GM19238 (cell line): ENCODE results near the gene GSN.
A peak's percentile ranks its signal among the peaks of the same experiment; 100 is the strongest.

Experiments
- DNase-seq: peaks from one replicate; pipeline ENCODE4 v3.0.0; 2011; ENCODE audit warnings: low spot score; ENCODE audit not compliant: insufficient read length

GSN gene

DNA sequence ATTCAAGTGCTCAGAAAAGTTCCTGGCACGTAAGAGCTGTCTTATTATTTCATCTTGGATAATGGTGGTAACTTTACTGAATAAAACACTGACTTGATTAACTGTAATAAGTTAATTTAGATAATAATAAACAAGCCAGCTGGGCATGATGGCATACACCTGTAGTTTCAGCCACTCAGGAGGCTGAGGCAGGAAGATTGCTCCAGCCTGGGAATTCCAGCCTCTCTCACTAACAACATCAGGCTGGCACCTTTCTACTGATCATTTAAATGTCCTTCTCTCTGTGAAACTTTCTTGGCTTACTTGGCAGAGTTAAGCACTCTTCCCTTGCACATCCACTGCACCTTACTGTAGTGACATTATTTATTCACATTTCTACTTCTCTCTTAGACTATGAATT is 82.1 kb downstream of the GSN start:
- DNase-seq, result no peak

DNA sequence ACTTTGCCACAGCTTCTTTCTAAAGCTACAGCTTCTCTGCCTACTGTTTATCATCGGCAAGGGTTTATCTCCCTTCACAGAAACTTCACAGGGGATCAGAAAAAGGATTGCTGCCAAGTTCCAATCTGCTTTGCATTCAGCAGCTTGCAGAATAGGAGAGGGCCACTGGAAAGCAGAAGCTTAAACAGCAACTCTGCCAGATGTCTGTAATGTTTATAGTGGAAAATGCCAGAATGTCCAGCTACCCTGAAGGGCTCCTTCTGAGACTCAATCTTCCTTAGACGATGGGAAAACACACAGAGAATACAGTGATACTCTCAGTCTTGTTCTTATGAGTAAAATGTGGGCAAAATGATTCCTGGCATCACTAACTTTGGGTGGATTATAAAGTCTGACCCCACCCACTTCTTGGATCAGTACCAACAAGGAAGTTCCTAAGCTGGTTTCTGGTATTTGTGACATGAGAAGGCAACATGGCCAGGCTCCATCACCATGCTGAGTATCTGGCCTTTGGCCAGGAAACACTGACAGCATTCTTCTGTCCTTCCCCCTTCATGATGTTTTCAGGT is 83.1 kb downstream of the GSN start:
- DNase-seq, result no peak

DNA sequence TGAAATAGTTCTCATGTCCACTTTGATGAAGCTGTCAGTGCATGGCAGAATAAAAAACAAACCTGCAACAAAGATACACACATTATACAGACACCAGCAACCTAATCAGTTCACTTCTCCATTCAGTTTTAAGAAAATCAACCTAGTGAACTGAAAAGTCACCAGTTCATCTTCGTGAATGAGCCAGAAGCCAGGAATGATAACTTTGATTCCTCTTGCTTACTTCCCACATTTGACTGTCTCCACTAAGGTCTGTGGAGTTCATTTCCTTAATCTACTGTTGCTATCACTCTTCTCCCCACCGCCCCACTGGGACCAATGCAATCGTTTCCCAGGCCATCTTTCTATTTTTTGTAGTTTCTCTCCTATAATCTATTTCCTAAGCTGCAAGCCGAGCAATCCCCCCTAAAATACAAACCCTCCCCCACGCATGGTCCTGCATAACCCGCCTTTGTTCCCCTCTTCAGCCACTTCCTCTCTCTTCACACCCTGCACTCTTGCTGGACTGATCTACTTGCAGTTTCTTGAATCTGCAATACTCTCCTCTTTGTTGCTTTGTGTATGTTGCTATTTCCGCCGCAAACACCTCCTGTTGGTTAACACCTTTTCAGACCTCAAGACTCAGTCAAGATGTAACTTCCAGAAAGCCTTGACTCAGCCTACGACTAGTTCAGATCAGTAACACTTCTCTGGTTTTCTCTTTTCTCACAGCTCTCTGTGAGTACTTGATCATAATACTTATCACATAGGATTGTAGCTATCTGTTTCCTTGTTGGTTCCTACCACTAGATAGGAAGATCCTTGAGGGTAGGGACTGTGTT is 85.5 kb downstream of the GSN start:
- peak; percentile 29 for DNase-seq

DNA sequence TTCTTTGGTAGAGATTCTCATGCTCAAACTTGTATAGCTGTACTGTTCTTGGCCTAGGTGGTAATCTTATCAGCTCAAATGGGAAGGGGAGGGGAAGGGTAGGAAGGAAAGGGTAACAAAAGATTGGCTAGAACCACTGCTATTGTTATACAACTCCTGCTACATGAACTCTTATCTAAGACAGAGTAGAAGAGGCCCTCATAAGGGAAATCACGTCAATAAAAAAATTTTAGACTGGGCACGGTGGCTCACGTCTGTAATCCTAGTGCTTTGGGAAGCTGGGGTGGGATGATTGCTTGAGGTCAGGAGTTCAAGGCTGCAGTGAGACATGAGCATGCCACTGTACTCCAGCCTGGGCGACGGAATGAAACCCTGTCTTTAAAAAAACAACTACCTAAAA is 86.2 kb downstream of the GSN start:
- no peak for DNase-seq

DNA sequence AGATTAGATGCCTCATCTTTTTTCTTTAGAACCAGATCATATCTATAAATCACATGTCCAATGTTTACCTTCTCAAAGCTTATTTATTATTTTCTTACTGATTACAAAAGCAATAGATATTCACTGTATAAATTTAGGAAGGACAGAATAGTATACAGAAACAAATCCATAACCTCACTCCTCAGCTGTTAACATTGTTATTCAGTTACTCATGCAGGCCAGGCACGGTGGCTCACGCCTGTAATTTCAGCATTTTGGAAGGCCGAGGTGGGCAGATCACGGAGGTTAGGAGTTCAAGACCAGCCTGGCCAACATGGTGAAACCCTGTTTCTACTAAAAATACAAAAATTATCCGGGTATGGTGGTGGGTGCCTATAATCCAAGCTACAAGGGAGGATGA is 86.8 kb downstream of the GSN start:
- DNase-seq, result no peak

- DNase-seq, result no peak
Observed at GRCh38 chr9:121357011-121357410, 89.0 kb downstream of the GSN start.

DNA sequence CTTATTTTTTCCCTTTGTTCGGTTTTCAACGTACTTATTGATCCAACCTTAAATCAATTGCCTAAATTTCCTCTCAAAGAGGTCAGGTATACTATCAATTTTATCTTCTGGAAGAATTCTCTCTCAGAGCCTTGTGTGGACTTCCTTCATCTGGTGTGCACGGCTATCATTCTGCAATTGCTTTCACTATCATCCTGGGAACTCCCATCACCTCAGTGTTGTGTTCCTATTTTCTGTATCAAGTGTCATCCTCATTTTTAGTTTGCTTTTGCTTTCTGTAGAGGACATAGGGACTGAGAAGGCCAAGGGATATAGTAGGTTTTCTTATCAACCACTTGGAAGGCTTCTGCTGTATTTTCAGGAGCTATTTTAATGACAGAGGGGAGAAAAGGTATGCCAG is 90.8 kb downstream of the GSN start:
- no peak for DNase-seq

DNA sequence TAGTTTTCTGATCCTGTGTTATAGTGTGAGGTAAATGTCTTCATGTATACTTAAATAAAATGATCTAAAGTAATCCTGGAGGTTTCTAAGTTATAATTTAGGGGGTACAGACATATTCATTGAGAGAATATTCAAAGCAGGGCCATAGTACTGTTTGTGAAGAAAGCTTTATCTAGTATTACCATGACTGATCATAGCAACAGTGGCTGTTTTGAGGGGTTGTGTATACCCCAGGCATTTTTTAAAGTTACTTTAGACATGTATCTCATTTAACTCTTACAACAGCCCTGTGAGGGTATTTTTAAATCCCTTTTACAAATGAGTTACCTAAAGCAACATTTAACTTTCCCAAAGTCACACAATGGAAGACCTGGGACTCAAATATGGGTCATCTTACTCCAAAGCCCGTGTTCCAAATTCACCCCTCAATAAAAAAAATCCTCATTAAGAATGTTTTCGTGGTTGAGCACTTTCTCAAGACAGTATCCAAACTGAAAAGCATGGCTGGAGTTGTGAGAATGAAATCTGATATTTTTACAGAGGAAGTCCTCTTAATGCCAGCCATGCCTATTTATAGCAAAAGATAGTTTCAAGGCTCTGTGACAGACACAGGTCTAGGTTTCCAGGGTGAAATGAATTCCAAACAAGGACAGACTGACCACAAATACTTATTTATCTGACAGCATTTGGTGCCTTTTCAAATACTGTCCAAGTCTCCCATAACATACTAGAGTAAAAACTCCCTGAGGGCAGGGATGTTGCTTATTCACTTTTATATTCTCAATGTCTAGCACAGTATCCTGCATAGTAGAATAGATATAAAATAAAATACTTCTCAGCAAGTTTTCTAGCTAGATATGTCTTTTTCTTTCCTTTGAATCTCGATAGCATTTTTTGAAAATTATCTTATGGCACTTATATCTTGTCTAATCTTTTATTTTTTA is 91.7 kb downstream of the GSN start:
- no peak for DNase-seq

- no peak for DNase-seq
Observed at GRCh38 chr9:121360601-121361374, 92.8 kb downstream of the GSN start.

DNA sequence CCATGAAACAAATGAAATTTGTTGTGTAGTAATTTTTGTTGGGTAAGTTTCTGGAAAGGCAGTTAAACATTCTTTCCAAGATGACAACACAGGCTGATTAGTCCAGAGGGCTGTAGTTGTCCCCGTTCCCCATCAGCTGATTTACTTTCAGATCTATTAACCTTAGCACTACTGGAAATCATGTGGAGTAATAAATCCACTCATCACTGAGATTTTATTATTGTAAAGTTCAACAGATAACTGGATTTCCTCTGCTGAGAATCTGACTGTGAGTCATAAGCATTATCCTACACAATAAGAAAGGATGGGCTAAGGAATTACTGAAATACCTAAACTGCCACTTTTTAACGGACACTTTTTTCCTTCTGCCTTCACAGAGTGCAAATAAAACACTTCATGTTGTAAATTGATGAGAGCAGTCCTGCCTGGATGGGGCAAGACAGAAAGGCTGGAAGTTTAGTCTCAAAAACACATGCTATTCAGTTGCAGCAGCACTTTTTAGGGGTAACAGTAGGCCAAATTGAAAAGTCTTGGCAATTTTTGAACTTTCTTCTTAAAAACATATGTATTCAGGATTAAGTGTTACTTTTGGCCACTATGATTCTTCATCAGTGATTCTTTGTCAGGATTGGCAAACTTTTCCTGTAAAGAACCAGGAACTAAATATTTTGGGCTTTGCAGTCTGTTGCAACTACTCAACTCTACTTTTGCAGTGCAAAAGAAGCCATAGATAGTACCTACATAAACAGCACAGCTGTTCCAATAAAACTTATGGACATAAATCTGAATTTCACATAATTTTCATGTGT is 95.1 kb downstream of the GSN start:
- DNase-seq, result no peak

GRCh38 chr9:121363622-121363961 is 95.6 kb downstream of the GSN start:
- DNase-seq, result no peak

DNA sequence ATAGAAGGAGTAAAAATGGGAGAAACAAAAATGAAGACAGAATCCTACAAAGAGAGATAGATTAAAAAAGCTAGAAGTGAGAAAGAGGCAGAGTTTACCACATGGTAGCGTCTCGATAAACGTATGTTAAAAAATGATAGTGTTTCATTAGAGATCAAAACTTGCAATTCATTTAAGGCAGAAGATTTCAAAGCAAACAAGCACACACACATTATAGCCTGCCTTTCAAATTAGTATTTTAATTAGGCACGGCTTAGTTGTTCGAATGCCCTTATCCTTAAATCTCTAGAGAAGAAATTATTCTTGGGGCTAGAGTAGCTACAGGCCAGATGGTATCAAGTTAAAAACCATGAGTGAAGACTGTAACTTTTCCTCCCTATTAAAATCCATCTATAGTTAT is 96.1 kb downstream of the GSN start:
- no peak for DNase-seq

GRCh38 chr9:121364886-121365285 is 96.9 kb downstream of the GSN start:
- DNase-seq, result no peak

- no peak for DNase-seq
Observed at GRCh38 chr9:121365564-121365963, 97.6 kb downstream of the GSN start.

- no peak for DNase-seq
Observed at GRCh38 chr9:121366611-121367192, 98.7 kb downstream of the GSN start.

GRCh38 chr9:121367306-121368137 is 99.6 kb downstream of the GSN start:
- no peak for DNase-seq

- no peak for DNase-seq
Observed at GRCh38 chr9:121368138-121368522, 100.2 kb downstream of the GSN start.

GRCh38 chr9:121368745-121369144 is 100.8 kb downstream of the GSN start:
- DNase-seq, result no peak

GRCh38 chr9:121369595-121370265 is 101.8 kb downstream of the GSN start, which contains the start of gene STOM:
Gene STOM, minus strand, starts transcription at chr9:121370250. Its CDS starts 63 bp downstream, at chr9:121370187.
- peak; percentile 35 for DNase-seq
